A549 (cell line): ENCODE measurements around the gene YIPF3. TPM values are rescaled to one million over a fixed set of nuclear protein-coding genes. Genes with fewer than 3 reads are reported as not detected.
"Not testable (repeated sequence)": the region's sequence is repeated elsewhere in the genome, so short reads cannot be mapped to it uniquely, and the experiment has no call there.

ENCODE experiments used
- ATAC-seq, 2 experiments: fragments of 200-7000 bp in 1 of 2; fragments of >200 bp in 1 of 2; cut with Nextera tagmentation in 1 of 2; cut with Tn5 transposase in 1 of 2; 3 replicates each; pipeline versions ENCODE4 v1.8.0 to v1.9.1; 2018 to 2020; ENCODE audit warnings: mild to moderate bottlenecking in 1 of 2, moderate library complexity in 1 of 2
- CTCF ChIA-PET: fragments of 300-600 bp; sonication (Branson Sonifier 250); formaldehyde crosslinking; extraction: SDS; loops from one replicate; lab custom pipeline; 2021; ENCODE audit warnings: antibody characterized with exemption, inconsistent platforms; lab: Yijun Ruan, JAX
- POLR2A ChIA-PET: fragments of 350-600 bp; formaldehyde crosslinking; extraction: SDS; loops from one replicate; lab custom pipeline; 2021; ENCODE audit warnings: antibody characterized with exemption, inconsistent platforms; lab: Yijun Ruan, JAX
- DNase-seq, 2 experiments: peaks; one replicate each; pipeline versions ENCODE4 v3.0.0 to v3.0.0-alpha.2; 2011 to 2016; ENCODE audit warnings: low read depth in 1 of 2, low spot score in 1 of 2
- FAIRE-seq: peaks from 2 replicates; lab custom pipeline; 2011; peaks lifted over from hg19 to GRCh38; lab: Jason Lieb, UNC
- H3K27ac ChIP-seq, 2 experiments: fragments of >200 bp; sonication (Bioruptor Twin); formaldehyde crosslinking; 3 replicates each; pipeline ENCODE4 v1.5.1; 2016 to 2017
- H3K4me1 ChIP-seq: fragments of >200 bp; sonication (Bioruptor Twin); formaldehyde crosslinking; 3 replicates; pipeline ENCODE4 v1.6.1; 2016
- H3K4me2 ChIP-seq: fragments of >200 bp; sonication (Bioruptor Twin); formaldehyde crosslinking; 3 replicates; pipeline ENCODE4 v1.6.1; 2016
- H3K4me3 ChIP-seq: fragments of >200 bp; sonication (Bioruptor Twin); formaldehyde crosslinking; 3 replicates; pipeline ENCODE4 v1.5.1; 2016
- H3K9me3 ChIP-seq: fragments of >200 bp; sonication (Bioruptor Twin); formaldehyde crosslinking; 3 replicates; pipeline ENCODE4 v1.6.1; 2016
- ATOH8 ChIP-seq: fragments of 250-450 bp; sonication (Bioruptor Pico); IDR thresholded peaks from 2 replicates; pipeline ENCODE4 v1.5.0; 2020; ENCODE audit warnings: low read depth, mild to moderate bottlenecking, moderate library complexity
- BHLHE40 ChIP-seq: IDR thresholded peaks from 2 replicates; pipeline ENCODE4 v1.6.1; 2012; ENCODE audit warnings: low read depth, low read length, inconsistent platforms
- CBX2 ChIP-seq: fragments of 200-600 bp; sonication (generic); IDR thresholded peaks from 2 replicates; pipeline ENCODE4 v1.6.1; 2016; ENCODE audit warnings: low read depth, mild to moderate bottlenecking, borderline replicate concordance
- CBX8 ChIP-seq: fragments of 200-600 bp; sonication (generic); IDR thresholded peaks from 2 replicates; pipeline ENCODE4 v1.6.1; 2016
- CHD2 ChIP-seq: fragments of 150-350 bp; IDR thresholded peaks from 2 replicates; pipeline ENCODE4 v1.6.1; 2014; ENCODE audit warnings: low read length; ENCODE audit not compliant: partially characterized antibody
- CHD4 ChIP-seq: fragments of 200-600 bp; sonication (generic); IDR thresholded peaks from 2 replicates; pipeline ENCODE4 v1.6.1; 2016; ENCODE audit warnings: antibody characterized with exemption, mild to moderate bottlenecking, borderline replicate concordance
- EHF ChIP-seq: fragments of 250-450 bp; sonication (Bioruptor Pico); IDR thresholded peaks from 2 replicates; pipeline ENCODE4 v1.5.0; 2020; ENCODE audit warnings: mild to moderate bottlenecking
- FOSL2 ChIP-seq, 2 experiments: fragments of 450-650 bp in 1 of 2; fragments of >200 bp in 1 of 2; sonication (Bioruptor Twin) in 1 of 2; formaldehyde crosslinking; IDR thresholded peaks; 2 replicates each; pipeline versions ENCODE4 v1.5.0 to v1.6.1; 2016 to 2020; ENCODE audit warnings: mild to moderate bottlenecking in 1 of 2, moderate library complexity in 1 of 2
- FOXS1 ChIP-seq: fragments of 250-450 bp; sonication (Bioruptor Pico); IDR thresholded peaks from 2 replicates; pipeline ENCODE4 v1.5.0; 2020; ENCODE audit warnings: mild to moderate bottlenecking, moderate library complexity
- HDAC2 ChIP-seq: fragments of 200-600 bp; sonication (generic); IDR thresholded peaks from 2 replicates; pipeline ENCODE4 v1.6.1; 2016
- HOXB13 ChIP-seq: fragments of 250-450 bp; sonication (Bioruptor Pico); IDR thresholded peaks from 2 replicates; pipeline ENCODE4 v1.5.0; 2020; ENCODE audit warnings: low read depth, mild to moderate bottlenecking, moderate library complexity
- HOXB5 ChIP-seq: fragments of 250-450 bp; sonication (Bioruptor Pico); IDR thresholded peaks from 2 replicates; pipeline ENCODE4 v1.5.0; 2020; ENCODE audit warnings: mild to moderate bottlenecking, moderate library complexity
- JUNB ChIP-seq: fragments of >200 bp; sonication (Bioruptor Twin); formaldehyde crosslinking; IDR thresholded peaks from 2 replicates; pipeline ENCODE4 v1.6.1; 2016
- KDM1A ChIP-seq: fragments of 200-600 bp; sonication (generic); IDR thresholded peaks from 2 replicates; pipeline ENCODE4 v1.6.1; 2016; ENCODE audit warnings: low read depth, mild to moderate bottlenecking
- KDM5A ChIP-seq: fragments of 200-600 bp; sonication (generic); IDR thresholded peaks from 2 replicates; pipeline ENCODE4 v1.6.1; 2016; ENCODE audit warnings: antibody characterized with exemption, mild to moderate bottlenecking
- MAFK ChIP-seq: fragments of 450-650 bp; IDR thresholded peaks from 2 replicates; pipeline ENCODE4 v1.6.1; 2014; ENCODE audit not compliant: partially characterized antibody
- MAZ ChIP-seq: fragments of 150-350 bp; IDR thresholded peaks from 2 replicates; pipeline ENCODE4 v1.6.1; 2014; ENCODE audit warnings: antibody characterized with exemption, low read depth, low read length, borderline replicate concordance
- RAD21 ChIP-seq, 2 experiments: fragments of >200 bp in 1 of 2; sonication (Bioruptor Twin) in 1 of 2; formaldehyde crosslinking in 1 of 2; IDR thresholded peaks in 1 of 2; conservative IDR thresholded peaks in 1 of 2; 2 replicates in 1 of 2; 3 replicates in 1 of 2; pipeline ENCODE4 v1.6.1; 2012 to 2018; ENCODE audit warnings: inconsistent platforms in 1 of 2
- RFX5 ChIP-seq: fragments of 450-650 bp; IDR thresholded peaks from 2 replicates; pipeline ENCODE4 v1.7.1; 2014; ENCODE audit warnings: antibody characterized with exemption, mild to moderate bottlenecking, moderate library complexity
- SREBF2 ChIP-seq: fragments of 450-650 bp; IDR thresholded peaks from 2 replicates; pipeline ENCODE4 v1.6.1; 2014; ENCODE audit warnings: mild to moderate bottlenecking, moderate library complexity
- TFCP2L1 ChIP-seq: fragments of 250-450 bp; sonication (Bioruptor Pico); IDR thresholded peaks from 2 replicates; pipeline ENCODE4 v1.5.0; 2021; ENCODE audit warnings: mild to moderate bottlenecking
- ZNF302 ChIP-seq: fragments of 250-450 bp; sonication (Bioruptor Pico); IDR thresholded peaks from 2 replicates; pipeline ENCODE4 v1.9.0; 2021; ENCODE audit warnings: inconsistent platforms, mild to moderate bottlenecking, moderate library complexity
- ZSCAN20 ChIP-seq: fragments of 250-450 bp; sonication (Bioruptor Pico); IDR thresholded peaks from 2 replicates; pipeline ENCODE4 v1.8.0; 2022; ENCODE audit warnings: mild to moderate bottlenecking, moderate library complexity
- WGBS: methylation state at CpG from one replicate; pipeline ENCODE4 v1.1.6; 2017; ENCODE audit errors: missing lambda C conversion rate; 5-methylcytosine and 5-hydroxymethylcytosine counted together
- polyA plus RNA-seq, 4 experiments: library from polyadenylated mRNA; depleted of rRNA in 3 of 4; stranded (reverse); fragments of >200 nt; fragmentation: RNase III in 1 of 4; extraction: RNeasy Plus Mini Kit Qiagen cat#74134 plus additional on column Dnase treatment in 1 of 4; gene quantifications; 2 replicates in 3 of 4; 3 replicates in 1 of 4; pipeline ENCODE4 v1.2.3, GENCODE V29; 2011 to 2017
- TF ChIP-seq, protein P1 (sequence below): fragments of >200 bp; sonication (Bioruptor Twin); formaldehyde crosslinking; IDR thresholded peaks from 3 replicates; pipeline ENCODE4 v1.5.1; 2016
- TF ChIP-seq, protein P2 (sequence below): IDR thresholded peaks from 2 replicates; pipeline ENCODE4 v1.6.1; 2012

YIPF3 gene
- polyA plus RNA-seq, 2 of the 4 experiments (the other 2 are of a cell fraction), result 63.4 to 108 TPM

GRCh38 chr6:43559328-43559727 is 42.6 kb upstream of the YIPF3 start (continued):
- TF ChIP-seq MAZ, result no peak

DNA sequence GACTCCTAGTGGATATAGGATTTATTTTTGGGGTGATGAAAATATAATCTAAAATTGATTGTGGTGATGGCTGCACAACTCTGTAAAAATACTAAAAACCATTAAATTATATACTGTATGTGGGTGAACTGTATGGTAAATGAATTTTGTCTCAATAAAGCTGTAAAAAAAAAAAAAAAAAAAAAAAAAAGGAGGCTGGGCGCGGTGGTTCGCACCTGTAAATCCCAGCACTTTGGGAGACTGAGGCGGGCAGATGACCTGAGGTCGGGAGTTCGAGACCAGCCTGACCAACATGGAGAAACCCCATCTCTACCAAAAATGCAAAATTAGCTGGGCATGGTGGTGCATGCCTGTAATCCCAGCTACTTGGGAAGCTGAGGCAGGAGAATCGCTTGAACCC is 40.9 kb upstream of the YIPF3 start:
- CTCF ChIA-PET, result interaction anchor here (0.6 kb wide), 1 partner anchor 13 kb away, joined by 3 read pairs; no protein-coding TSS in a partner anchor
- H3K4me1 ChIP-seq, POLR2A ChIA-PET, H3K27ac ChIP-seq, FAIRE-seq, H3K4me2 ChIP-seq, ATAC-seq, H3K9me3 ChIP-seq, H3K4me3 ChIP-seq, DNase-seq: not testable (repeated sequence)
- 96% methylated on average over 7 of the region's 7 CpGs for WGBS

DNA sequence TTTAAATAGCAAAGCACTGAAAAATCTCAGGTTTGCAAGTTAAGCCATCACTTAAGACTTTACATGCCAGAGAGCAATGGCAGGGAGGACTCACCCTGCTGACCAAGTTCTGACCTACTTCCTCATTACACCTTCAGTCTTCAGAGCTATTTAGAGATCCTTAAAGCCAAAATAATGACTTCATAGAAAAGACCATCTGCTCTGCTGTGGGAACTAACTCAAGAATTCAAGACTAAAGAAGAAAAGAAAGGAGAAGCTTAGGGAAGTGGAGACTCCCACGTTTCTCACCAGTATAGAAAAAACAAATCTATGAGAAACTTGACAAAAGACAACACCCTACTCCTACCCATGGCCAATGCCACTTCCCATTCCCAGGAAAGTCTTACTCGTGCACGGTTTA is 30.5 kb upstream of the YIPF3 start:
- TF ChIP-seq SREBF2 (no peak), EHF (CRISPR knock-in tag) (no peak), ZNF302 (CRISPR knock-in tag) (no peak), TFCP2L1 (CRISPR knock-in tag) (no peak), JUNB (no peak), CBX2 (no peak), HOXB5 (no peak), RAD21 (conservative IDR thresholded peaks at IDR 0.05 in 1 of 2, IDR thresholded peaks at IDR 0.05 in 1 of 2) (no peak), KDM5A (no peak), CBX8 (no peak), CHD2 (no peak), BHLHE40 (no peak), RFX5 (no peak), FOXS1 (CRISPR knock-in tag) (no peak), HDAC2 (no peak), ZSCAN20 (CRISPR knock-in tag) (no peak)
- TF ChIP-seq, protein P1, sequence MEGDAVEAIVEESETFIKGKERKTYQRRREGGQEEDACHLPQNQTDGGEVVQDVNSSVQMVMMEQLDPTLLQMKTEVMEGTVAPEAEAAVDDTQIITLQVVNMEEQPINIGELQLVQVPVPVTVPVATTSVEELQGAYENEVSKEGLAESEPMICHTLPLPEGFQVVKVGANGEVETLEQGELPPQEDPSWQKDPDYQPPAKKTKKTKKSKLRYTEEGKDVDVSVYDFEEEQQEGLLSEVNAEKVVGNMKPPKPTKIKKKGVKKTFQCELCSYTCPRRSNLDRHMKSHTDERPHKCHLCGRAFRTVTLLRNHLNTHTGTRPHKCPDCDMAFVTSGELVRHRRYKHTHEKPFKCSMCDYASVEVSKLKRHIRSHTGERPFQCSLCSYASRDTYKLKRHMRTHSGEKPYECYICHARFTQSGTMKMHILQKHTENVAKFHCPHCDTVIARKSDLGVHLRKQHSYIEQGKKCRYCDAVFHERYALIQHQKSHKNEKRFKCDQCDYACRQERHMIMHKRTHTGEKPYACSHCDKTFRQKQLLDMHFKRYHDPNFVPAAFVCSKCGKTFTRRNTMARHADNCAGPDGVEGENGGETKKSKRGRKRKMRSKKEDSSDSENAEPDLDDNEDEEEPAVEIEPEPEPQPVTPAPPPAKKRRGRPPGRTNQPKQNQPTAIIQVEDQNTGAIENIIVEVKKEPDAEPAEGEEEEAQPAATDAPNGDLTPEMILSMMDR, result no peak
- TF ChIP-seq, protein P2, sequence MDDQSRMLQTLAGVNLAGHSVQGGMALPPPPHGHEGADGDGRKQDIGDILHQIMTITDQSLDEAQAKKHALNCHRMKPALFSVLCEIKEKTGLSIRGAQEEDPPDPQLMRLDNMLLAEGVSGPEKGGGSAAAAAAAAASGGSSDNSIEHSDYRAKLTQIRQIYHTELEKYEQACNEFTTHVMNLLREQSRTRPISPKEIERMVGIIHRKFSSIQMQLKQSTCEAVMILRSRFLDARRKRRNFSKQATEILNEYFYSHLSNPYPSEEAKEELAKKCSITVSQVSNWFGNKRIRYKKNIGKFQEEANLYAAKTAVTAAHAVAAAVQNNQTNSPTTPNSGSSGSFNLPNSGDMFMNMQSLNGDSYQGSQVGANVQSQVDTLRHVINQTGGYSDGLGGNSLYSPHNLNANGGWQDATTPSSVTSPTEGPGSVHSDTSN, result no peak
- CTCF ChIA-PET, result interaction anchor here (0.5 kb wide), 1 partner anchor 592 kb away, joined by 3 read pairs; no protein-coding TSS in a partner anchor
- Histone ChIP-seq H3K4me1 (no peaks in the 10 kb centered on the region), H3K4me2 (no peak overlapping the region), H3K9me3 (no peaks in the 10 kb centered on the region), H3K27ac (no peak overlapping the region), H3K4me3 (no peak overlapping the region)
- POLR2A ChIA-PET, result no interaction called here
- no peak for FAIRE-seq
- DNase-seq, result no peak
- 92% methylated on average over 3 of the region's 3 CpGs for WGBS
- ATAC-seq, result no peak

DNA sequence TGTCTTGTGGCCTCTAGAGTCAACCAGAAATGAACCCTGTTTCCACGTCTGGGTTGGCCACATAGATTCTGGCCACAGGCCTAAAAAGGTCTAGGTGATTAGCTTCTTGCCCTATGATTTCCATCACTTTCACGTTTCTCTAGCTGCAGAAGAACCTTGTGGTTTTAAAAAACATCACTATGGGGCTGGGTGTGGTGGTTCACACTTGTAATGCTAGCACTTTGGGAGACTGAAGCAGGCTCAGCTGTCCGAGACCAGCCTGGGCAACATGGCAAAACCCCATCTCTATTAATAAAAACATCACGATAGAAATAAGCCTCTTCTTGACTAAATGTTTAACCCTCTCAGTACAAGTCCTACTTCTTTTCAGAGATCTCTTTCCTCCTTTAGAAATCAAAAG is 27.7 kb upstream of the YIPF3 start:
- Histone ChIP-seq H3K4me2 (no peak overlapping the region), H3K4me1 (no peaks in the 10 kb centered on the region), H3K27ac (no peak overlapping the region), H3K4me3 (no peak overlapping the region), H3K9me3 (no peaks in the 10 kb centered on the region)
- WGBS, result 84% methylated on average over 4 of the region's 4 CpGs
- DNase-seq (no peak), FAIRE-seq (no peak), ATAC-seq (no peak)
- ChIA-PET POLR2A (no interaction called here), CTCF (interaction anchor here (0.7 kb wide), 1 partner anchor 12 kb away, joined by 3 read pairs; no protein-coding TSS in a partner anchor)
- no peak for TF ChIP-seq KDM5A
- TF ChIP-seq KDM1A, result no peak
- TF ChIP-seq CHD4, result no peak
- TF ChIP-seq MAFK, result no peak
- TF ChIP-seq, protein P2, result no peak
- no peak for TF ChIP-seq ATOH8 (CRISPR knock-in tag)
- TF ChIP-seq HOXB13 (CRISPR knock-in tag), result no peak
- no peak for TF ChIP-seq FOXS1 (CRISPR knock-in tag)
- no peak for TF ChIP-seq FOSL2 (IDR thresholded peaks at IDR 0.05)
- no peak for TF ChIP-seq FOSL2 (CRISPR knock-in tag; IDR thresholded peaks at IDR 0.05)
